Trophoblast cell (in vitro differentiated cells and primary cell): ENCODE data around the gene CD3G.

ENCODE experiments used
- DNase-seq, 2 donors: peaks; one replicate each; pipeline ENCODE4 v3.0.0-alpha.2; 2016
- H2AFZ ChIP-seq: 2 replicates; pipeline ENCODE4 v1.6.1; 2013; ENCODE audit warnings: low read length, moderate library complexity, mild to moderate bottlenecking; ENCODE audit not compliant: insufficient read depth, poor library complexity
- H2AK5ac ChIP-seq: 2 replicates; pipeline ENCODE4 v1.6.1; 2013; ENCODE audit warnings: mild to moderate bottlenecking, low read length
- H2BK120ac ChIP-seq: 2 replicates; pipeline ENCODE4 v1.6.1; 2013; ENCODE audit warnings: low read length, mild to moderate bottlenecking, moderate library complexity; ENCODE audit not compliant: insufficient read depth, poor library complexity
- H2BK12ac ChIP-seq: 2 replicates; pipeline ENCODE4 v1.6.1; 2013; ENCODE audit warnings: mild to moderate bottlenecking, low read length, moderate library complexity
- H2BK5ac ChIP-seq: 2 replicates; pipeline ENCODE4 v1.6.1; 2013; ENCODE audit warnings: low read length, low read depth, moderate library complexity, mild to moderate bottlenecking; ENCODE audit not compliant: poor library complexity
- H3K14ac ChIP-seq: 2 replicates; pipeline ENCODE4 v1.6.1; 2013; ENCODE audit warnings: mild to moderate bottlenecking, low read length
- H3K18ac ChIP-seq: 2 replicates; pipeline ENCODE4 v1.6.1; 2013; ENCODE audit warnings: mild to moderate bottlenecking, low read length
- H3K23ac ChIP-seq: 2 replicates; pipeline ENCODE4 v1.6.1; 2013; ENCODE audit warnings: low read length
- H3K27ac ChIP-seq: 2 replicates; pipeline ENCODE4 v1.5.1; 2013; ENCODE audit warnings: low read depth, mild to moderate bottlenecking, inconsistent platforms, low read length, moderate library complexity
- H3K27me3 ChIP-seq: 2 replicates; pipeline ENCODE4 v1.6.1; 2013; ENCODE audit warnings: inconsistent platforms, mild to moderate bottlenecking, low read length, moderate library complexity; ENCODE audit not compliant: insufficient read depth
- H3K36me3 ChIP-seq, 2 experiments: 1 replicate in 1 of 2; 2 replicates in 1 of 2; pipeline ENCODE4 v1.6.1; 2013; ENCODE audit warnings: low read length in 2 of 2, mild to moderate bottlenecking in 2 of 2, moderate library complexity in 1 of 2; ENCODE audit not compliant: insufficient read depth in 2 of 2, control insufficient read depth in 1 of 2
- H3K4ac ChIP-seq: 2 replicates; pipeline ENCODE4 v1.6.1; 2013; ENCODE audit warnings: low read depth, mild to moderate bottlenecking, low read length, moderate library complexity
- H3K4me1 ChIP-seq, 2 experiments: 1 replicate in 1 of 2; 2 replicates in 1 of 2; pipeline ENCODE4 v1.6.1; 2013; ENCODE audit warnings: low read length in 2 of 2, mild to moderate bottlenecking in 2 of 2, moderate library complexity in 1 of 2; ENCODE audit not compliant: insufficient read depth in 2 of 2, control insufficient read depth in 1 of 2
- H3K4me2 ChIP-seq: 2 replicates; pipeline ENCODE4 v1.6.1; 2013; ENCODE audit warnings: inconsistent platforms, mild to moderate bottlenecking, low read length, moderate library complexity
- H3K4me3 ChIP-seq: 2 replicates; pipeline ENCODE4 v1.5.1; 2013; ENCODE audit warnings: mild to moderate bottlenecking, low read depth, low read length, inconsistent platforms
- H3K79me1 ChIP-seq: one replicate; pipeline ENCODE4 v1.6.1; 2013; ENCODE audit warnings: low read length
- H3K79me2 ChIP-seq: 2 replicates; pipeline ENCODE4 v1.6.1; 2013; ENCODE audit warnings: low read length, mild to moderate bottlenecking; ENCODE audit not compliant: control insufficient read depth, insufficient read depth, poor library complexity
- H3K9ac ChIP-seq: 2 replicates; pipeline ENCODE4 v1.6.1; 2013; ENCODE audit warnings: mild to moderate bottlenecking, low read length
- H3K9me3 ChIP-seq: 2 replicates; pipeline ENCODE4 v1.6.1; 2013; ENCODE audit warnings: low read depth, mild to moderate bottlenecking, control low read depth, inconsistent platforms, low read length; ENCODE audit not compliant: insufficient read depth
- H4K12ac ChIP-seq: 2 replicates; pipeline ENCODE4 v1.6.1; 2013; ENCODE audit warnings: low read depth, mild to moderate bottlenecking, low read length, moderate library complexity
- H4K8ac ChIP-seq: 2 replicates; pipeline ENCODE4 v1.6.1; 2013; ENCODE audit warnings: low read depth, mild to moderate bottlenecking, low read length, moderate library complexity
- H4K91ac ChIP-seq: one replicate; pipeline ENCODE4 v1.6.1; 2013; ENCODE audit warnings: low read depth, mild to moderate bottlenecking, low read length, moderate library complexity
- WGBS: extraction: QIAGEN DNeasy Blood & Tissue Kit; methylation state at CpG from one replicate; pipeline ENCODE4 v1.1.7; 2013; ENCODE audit warnings: missing lambda C conversion rate; ENCODE audit not compliant: insufficient read length, insufficient coverage; ENCODE audit errors: extremely low coverage; 5-methylcytosine and 5-hydroxymethylcytosine counted together

The CD3G gene

DNA sequence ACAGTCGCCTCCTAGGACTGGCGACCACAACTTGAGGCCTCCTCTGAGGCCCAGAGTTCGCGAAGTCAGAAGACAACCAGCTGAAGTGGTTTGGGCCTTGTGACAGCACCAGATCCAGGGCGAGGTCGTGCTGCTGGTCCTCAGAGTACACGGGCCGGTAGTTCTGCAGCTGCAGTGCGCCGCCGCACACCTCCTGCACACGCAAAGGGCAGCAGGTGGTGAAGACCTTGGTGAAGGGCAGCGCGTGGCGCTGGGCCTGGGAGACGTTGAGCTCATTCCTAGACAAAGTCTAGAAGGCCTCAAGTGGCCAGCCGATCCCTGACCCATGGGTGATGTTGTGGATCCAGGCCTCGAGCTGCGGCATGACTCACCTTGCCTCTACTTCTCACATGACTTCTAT lies 21.4 kb upstream of the CD3G start:
- Histone ChIP-seq H3K27ac (no peak overlapping the region), H2BK120ac (no peak overlapping the region), H3K9ac (no peak overlapping the region), H3K36me3 (no peaks in the 10 kb centered on the region), H3K14ac (no peak overlapping the region), H3K9me3 (no peaks in the 10 kb centered on the region), H2AFZ (no peak overlapping the region), H3K4me1 (no peaks in the 10 kb centered on the region), H4K12ac (no peak overlapping the region), H3K23ac (no peak overlapping the region), H2BK12ac (no peak overlapping the region), H2BK5ac (no peak overlapping the region), H3K4ac (no peak overlapping the region), H3K18ac (no peak overlapping the region), H2AK5ac (no peak overlapping the region), H3K79me2 (no peaks in the 10 kb centered on the region), H4K8ac (no peak overlapping the region), H3K27me3 (no peaks in the 10 kb centered on the region), H3K4me3 (no peak overlapping the region), H3K79me1 (no peaks in the 10 kb centered on the region), H3K4me2 (no peak overlapping the region), H4K91ac (no peak overlapping the region)
- WGBS: no CpG with 5 or more reads among the region's 19 CpGs
- no peak for DNase-seq

GRCh38 chr11:118325283-118325682 lies 18.9 kb upstream of the CD3G start:
- no peak overlapping the region for H4K8ac ChIP-seq

DNA sequence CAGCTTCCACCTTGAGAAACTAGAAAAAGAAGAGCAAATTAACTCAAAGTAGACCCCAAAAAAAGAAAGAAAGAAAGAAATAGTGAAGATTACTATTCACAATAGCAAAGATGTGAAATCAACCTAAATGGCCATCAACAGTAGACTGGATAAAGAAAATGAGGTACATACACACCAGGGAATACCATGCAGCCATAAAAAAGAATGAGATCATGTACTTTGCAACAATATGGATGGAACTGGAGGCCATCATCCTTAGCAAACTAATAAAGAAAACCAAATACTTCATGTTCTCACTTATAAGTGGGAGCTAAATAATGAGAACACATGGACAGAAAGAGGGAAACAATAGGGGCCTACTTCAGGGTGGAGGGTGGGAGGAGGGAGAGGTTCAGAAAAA lies 15.4 kb upstream of the CD3G start:
- H2AFZ ChIP-seq: no peak overlapping the region
- no peaks in the 10 kb centered on the region for H3K27me3 ChIP-seq
- no peak overlapping the region for H3K18ac ChIP-seq
- H4K8ac ChIP-seq: no peak overlapping the region
- no peaks in the 10 kb centered on the region for H3K79me2 ChIP-seq
- H4K12ac ChIP-seq: no peak overlapping the region
- no peak overlapping the region for H2BK5ac ChIP-seq
- H3K9ac ChIP-seq: no peak overlapping the region
- no peak overlapping the region for H3K23ac ChIP-seq
- no peaks in the 10 kb centered on the region for H3K36me3 ChIP-seq
- no peak overlapping the region for H2BK120ac ChIP-seq
- H3K4ac ChIP-seq: no peak overlapping the region
- H3K27ac ChIP-seq: no peak overlapping the region
- H2BK12ac ChIP-seq: no peak overlapping the region
- no peak overlapping the region for H3K4me3 ChIP-seq
- no peak overlapping the region for H3K14ac ChIP-seq
- H3K4me1 ChIP-seq: no peaks in the 10 kb centered on the region
- no peaks in the 10 kb centered on the region for H3K79me1 ChIP-seq
- no peaks in the 10 kb centered on the region for H3K9me3 ChIP-seq
- H2AK5ac ChIP-seq: no peak overlapping the region
- no peak for DNase-seq
- H4K91ac ChIP-seq: no peak overlapping the region
- H3K4me2 ChIP-seq: no peak overlapping the region

More at GRCh38 chr11:118325283-118325682, 18.9 kb upstream of the CD3G start:
- Histone ChIP-seq H3K4me2 (no peak overlapping the region), H4K12ac (no peak overlapping the region), H3K4me1 (no peaks in the 10 kb centered on the region), H3K18ac (no peak overlapping the region), H3K4me3 (no peak overlapping the region), H3K9me3 (no peaks in the 10 kb centered on the region), H3K4ac (no peak overlapping the region), H4K91ac (no peak overlapping the region), H2BK120ac (no peak overlapping the region), H3K27me3 (no peaks in the 10 kb centered on the region), H2AK5ac (no peak overlapping the region), H3K36me3 (no peaks in the 10 kb centered on the region), H3K14ac (no peak overlapping the region), H3K23ac (no peak overlapping the region), H3K79me1 (no peaks in the 10 kb centered on the region), H3K27ac (no peak overlapping the region), H2AFZ (no peak overlapping the region), H3K79me2 (no peaks in the 10 kb centered on the region), H3K9ac (no peak overlapping the region), H2BK12ac (no peak overlapping the region), H2BK5ac (no peak overlapping the region)
- DNase-seq: no peak

- Histone ChIP-seq H4K12ac (no peak overlapping the region), H2AFZ (no peak overlapping the region), H4K91ac (no peak overlapping the region), H3K14ac (no peak overlapping the region), H3K4ac (no peak overlapping the region), H3K36me3 (no peaks in the 10 kb centered on the region), H3K9ac (no peak overlapping the region), H3K27me3 (no peaks in the 10 kb centered on the region), H3K27ac (no peak overlapping the region), H4K8ac (no peak overlapping the region), H2AK5ac (no peak overlapping the region), H3K79me1 (no peaks in the 10 kb centered on the region), H2BK5ac (no peak overlapping the region), H3K18ac (no peak overlapping the region), H2BK120ac (no peak overlapping the region), H3K4me1 (no peaks in the 10 kb centered on the region), H3K4me3 (no peak overlapping the region), H2BK12ac (no peak overlapping the region), H3K9me3 (no peaks in the 10 kb centered on the region), H3K79me2 (no peaks in the 10 kb centered on the region), H3K4me2 (no peak overlapping the region), H3K23ac (no peak overlapping the region)
- WGBS: no CpG with 5 or more reads among the region's 1 CpG
- no peak for DNase-seq
Observed at GRCh38 chr11:118334745-118335144, 9.4 kb upstream of the CD3G start.

- H3K9me3 ChIP-seq: no peaks in the 10 kb centered on the region
Observed at GRCh38 chr11:118338637-118339061, 5.5 kb upstream of the CD3G start.

More at GRCh38 chr11:118338637-118339061, 5.5 kb upstream of the CD3G start:
- no peak overlapping the region for H3K23ac ChIP-seq
- no peaks in the 10 kb centered on the region for H3K79me2 ChIP-seq
- no peak overlapping the region for H2AFZ ChIP-seq
- no peak overlapping the region for H2BK120ac ChIP-seq
- no peak overlapping the region for H4K12ac ChIP-seq
- no peak overlapping the region for H3K9ac ChIP-seq
- H3K4me2 ChIP-seq: no peak overlapping the region
- no peak overlapping the region for H3K4ac ChIP-seq
- no peak overlapping the region for H3K27ac ChIP-seq
- no peak overlapping the region for H4K91ac ChIP-seq
- no peaks in the 10 kb centered on the region for H3K79me1 ChIP-seq
- H4K8ac ChIP-seq: no peak overlapping the region
- H3K18ac ChIP-seq: no peak overlapping the region
- H3K4me3 ChIP-seq: no peak overlapping the region
- H2BK5ac ChIP-seq: no peak overlapping the region
- H3K36me3 ChIP-seq: no peaks in the 10 kb centered on the region
- no peak overlapping the region for H2BK12ac ChIP-seq
- no CpG with 5 or more reads among the region's 7 CpGs for WGBS
- no peak overlapping the region for H3K14ac ChIP-seq
- no peaks in the 10 kb centered on the region for H3K27me3 ChIP-seq
- no peaks in the 10 kb centered on the region for H3K4me1 ChIP-seq
- no peak overlapping the region for H2AK5ac ChIP-seq
- no peak for DNase-seq
